ENCODE results near the gene PRDM7. TPM values are rescaled to one million over a fixed set of nuclear protein-coding genes. Genes with fewer than 3 reads are reported as not detected.
"Not testable (repeated sequence)": the region's sequence is repeated elsewhere in the genome, so short reads cannot be mapped to it uniquely, and the experiment has no call there.

Gene PRDM7
- not detected for total RNA-seq (ENCODE audit: unreplicated experiment)
- long read RNA-seq, result 0 reads

DNA sequence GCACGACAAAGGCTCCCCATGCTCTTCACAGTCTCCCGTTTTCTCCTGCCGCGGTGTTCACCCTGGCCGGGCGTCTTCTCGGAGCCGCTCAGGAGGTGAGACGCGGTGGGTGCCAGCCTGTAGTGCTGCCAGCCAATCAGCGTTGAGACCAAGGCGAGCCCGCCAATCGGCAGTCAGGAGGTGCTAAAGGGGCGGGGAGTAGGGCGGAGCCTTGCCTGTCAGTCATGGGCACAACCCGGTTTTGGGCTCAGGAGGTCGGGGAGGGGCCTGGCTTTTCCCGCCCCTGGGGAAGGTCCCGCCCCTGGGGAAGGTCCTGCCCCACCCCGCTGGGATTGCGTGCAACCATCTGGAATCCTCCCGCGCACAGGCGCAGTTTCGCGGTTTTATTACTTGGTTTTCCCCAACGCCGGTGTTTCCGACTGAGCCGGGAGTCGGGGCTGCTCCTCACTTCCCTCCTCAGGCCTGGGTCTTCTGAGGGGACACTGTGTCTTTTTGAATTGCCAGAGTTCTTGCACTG lies at the start of gene PRDM7:
PRDM7 (minus strand) TSS at position 92 of the 517 bp plus-strand sequence. CDS start 1,421 bp downstream, outside the sequence.
- H3K9me3 Mint-ChIP-seq (ENCODE audit: unreplicated experiment), result no peaks in the 10 kb centered on the region
- TF ChIP-seq, protein P1, sequence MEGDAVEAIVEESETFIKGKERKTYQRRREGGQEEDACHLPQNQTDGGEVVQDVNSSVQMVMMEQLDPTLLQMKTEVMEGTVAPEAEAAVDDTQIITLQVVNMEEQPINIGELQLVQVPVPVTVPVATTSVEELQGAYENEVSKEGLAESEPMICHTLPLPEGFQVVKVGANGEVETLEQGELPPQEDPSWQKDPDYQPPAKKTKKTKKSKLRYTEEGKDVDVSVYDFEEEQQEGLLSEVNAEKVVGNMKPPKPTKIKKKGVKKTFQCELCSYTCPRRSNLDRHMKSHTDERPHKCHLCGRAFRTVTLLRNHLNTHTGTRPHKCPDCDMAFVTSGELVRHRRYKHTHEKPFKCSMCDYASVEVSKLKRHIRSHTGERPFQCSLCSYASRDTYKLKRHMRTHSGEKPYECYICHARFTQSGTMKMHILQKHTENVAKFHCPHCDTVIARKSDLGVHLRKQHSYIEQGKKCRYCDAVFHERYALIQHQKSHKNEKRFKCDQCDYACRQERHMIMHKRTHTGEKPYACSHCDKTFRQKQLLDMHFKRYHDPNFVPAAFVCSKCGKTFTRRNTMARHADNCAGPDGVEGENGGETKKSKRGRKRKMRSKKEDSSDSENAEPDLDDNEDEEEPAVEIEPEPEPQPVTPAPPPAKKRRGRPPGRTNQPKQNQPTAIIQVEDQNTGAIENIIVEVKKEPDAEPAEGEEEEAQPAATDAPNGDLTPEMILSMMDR (IDR thresholded peaks at IDR 0.05; ENCODE audit: unreplicated experiment), result no peak
- peaks cover 16% of the 10 kb centered on the region for H3K27me3 Mint-ChIP-seq (ENCODE audit: unreplicated experiment)
- peak; percentile 97 for DNase-seq (ENCODE audit: low spot score)
- H3K27ac Mint-ChIP-seq (ENCODE audit: unreplicated experiment), result peak within 1 kb of the TSS; percentile 18
- peak within 1 kb of the TSS; percentile 83 for H3K4me3 Mint-ChIP-seq (ENCODE audit: unreplicated experiment)
- H3K4me1 Mint-ChIP-seq (ENCODE audit: unreplicated experiment), result peaks cover 11% of the 10 kb centered on the region
- no peaks in the 10 kb centered on the region for H3K36me3 Mint-ChIP-seq (ENCODE audit: low read depth, unreplicated experiment)

- not testable (repeated sequence) for H3K9me3 Mint-ChIP-seq (ENCODE audit: unreplicated experiment); H3K4me1 Mint-ChIP-seq (ENCODE audit: unreplicated experiment); DNase-seq (ENCODE audit: low spot score); H3K4me3 Mint-ChIP-seq (ENCODE audit: unreplicated experiment); H3K36me3 Mint-ChIP-seq (ENCODE audit: low read depth, unreplicated experiment); H3K27ac Mint-ChIP-seq (ENCODE audit: unreplicated experiment); H3K27me3 Mint-ChIP-seq (ENCODE audit: unreplicated experiment)
These were observed 44.7 kb upstream of the PRDM7 start for GRCh38 chr16:90121846-90122245.

GRCh38 chr16:90107617-90108016 lies 30.5 kb upstream of the PRDM7 start:
- not testable (repeated sequence) for H3K9me3 Mint-ChIP-seq (ENCODE audit: unreplicated experiment); H3K36me3 Mint-ChIP-seq (ENCODE audit: low read depth, unreplicated experiment); DNase-seq (ENCODE audit: low spot score); H3K4me1 Mint-ChIP-seq (ENCODE audit: unreplicated experiment); H3K4me3 Mint-ChIP-seq (ENCODE audit: unreplicated experiment); H3K27me3 Mint-ChIP-seq (ENCODE audit: unreplicated experiment); H3K27ac Mint-ChIP-seq (ENCODE audit: unreplicated experiment)

DNA sequence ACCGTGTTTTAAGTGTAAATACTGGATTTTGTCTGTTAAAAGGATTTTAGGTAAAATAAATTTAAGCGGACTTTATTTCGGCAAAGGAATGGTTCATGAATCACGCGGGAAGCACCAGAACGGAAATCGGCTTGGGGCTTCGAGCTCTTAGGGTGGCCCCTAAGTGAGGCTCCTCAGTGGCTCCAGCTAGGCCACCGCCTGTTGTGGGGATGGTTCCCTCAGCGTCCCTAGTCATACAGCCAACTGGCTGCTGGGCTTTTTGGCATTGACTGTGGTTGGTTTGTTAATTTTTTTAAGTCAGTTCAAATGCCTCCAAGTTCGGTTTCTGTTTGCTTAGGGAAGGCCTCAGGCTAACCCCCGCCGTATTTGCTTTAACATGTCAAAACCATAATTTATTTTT lies 29.9 kb upstream of the PRDM7 start:
- H3K4me3 Mint-ChIP-seq (ENCODE audit: unreplicated experiment); H3K27ac Mint-ChIP-seq (ENCODE audit: unreplicated experiment); H3K9me3 Mint-ChIP-seq (ENCODE audit: unreplicated experiment); H3K36me3 Mint-ChIP-seq (ENCODE audit: low read depth, unreplicated experiment); H3K4me1 Mint-ChIP-seq (ENCODE audit: unreplicated experiment); DNase-seq (ENCODE audit: low spot score); H3K27me3 Mint-ChIP-seq (ENCODE audit: unreplicated experiment): not testable (repeated sequence)

DNA sequence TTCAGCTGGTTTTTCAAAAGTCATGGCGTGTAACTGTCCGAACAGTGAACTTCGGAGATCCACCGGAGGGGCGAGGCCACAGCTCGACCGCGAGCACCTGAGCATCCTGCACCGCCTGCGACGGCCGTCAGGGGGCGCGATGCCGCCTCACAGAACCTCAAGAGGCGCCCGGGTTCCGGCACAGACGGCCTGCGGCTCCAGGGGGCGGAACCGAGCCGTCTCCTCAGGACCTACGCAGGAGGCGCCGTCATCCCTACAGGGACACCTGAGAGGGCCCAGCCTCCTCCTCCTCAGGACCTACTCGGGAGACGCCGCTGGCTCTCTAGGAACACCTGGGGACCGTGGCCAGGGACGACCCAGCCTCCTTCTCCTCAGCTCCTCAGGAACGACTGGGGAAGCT lies 29.1 kb upstream of the PRDM7 start:
- TF ChIP-seq, protein P1 (IDR thresholded peaks at IDR 0.05; ENCODE audit: unreplicated experiment), result peak; percentile 71
- not testable (repeated sequence) for H3K27ac Mint-ChIP-seq (ENCODE audit: unreplicated experiment); H3K4me1 Mint-ChIP-seq (ENCODE audit: unreplicated experiment); H3K36me3 Mint-ChIP-seq (ENCODE audit: low read depth, unreplicated experiment); H3K4me3 Mint-ChIP-seq (ENCODE audit: unreplicated experiment); H3K9me3 Mint-ChIP-seq (ENCODE audit: unreplicated experiment); H3K27me3 Mint-ChIP-seq (ENCODE audit: unreplicated experiment)
- peak; percentile 68 for DNase-seq (ENCODE audit: low spot score)

DNA sequence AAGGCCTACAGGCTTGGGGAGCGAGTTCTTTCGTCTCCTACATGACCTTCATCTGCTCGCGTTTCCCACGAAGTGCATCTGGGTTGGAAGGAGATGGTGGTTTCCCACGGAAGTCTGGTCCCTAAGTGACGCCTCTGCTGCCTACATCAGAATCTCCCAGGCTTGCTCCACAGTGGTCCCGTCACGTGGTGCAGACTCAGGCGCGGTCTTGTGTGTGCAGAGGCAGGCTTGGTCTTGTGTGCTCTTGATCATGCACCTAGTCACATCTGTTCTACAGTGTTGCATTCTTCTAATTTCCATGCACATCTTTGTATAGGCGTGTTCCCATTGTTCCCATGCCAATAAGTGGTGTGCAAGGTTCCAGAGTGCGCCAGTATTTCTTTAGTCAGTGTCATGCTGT lies 27.6 kb upstream of the PRDM7 start:
- H3K27ac Mint-ChIP-seq (ENCODE audit: unreplicated experiment); H3K9me3 Mint-ChIP-seq (ENCODE audit: unreplicated experiment); H3K4me1 Mint-ChIP-seq (ENCODE audit: unreplicated experiment); H3K4me3 Mint-ChIP-seq (ENCODE audit: unreplicated experiment); H3K27me3 Mint-ChIP-seq (ENCODE audit: unreplicated experiment); DNase-seq (ENCODE audit: low spot score); H3K36me3 Mint-ChIP-seq (ENCODE audit: low read depth, unreplicated experiment): not testable (repeated sequence)

GRCh38 chr16:90102086-90102884 lies 25.2 kb upstream of the PRDM7 start:
- H3K36me3 Mint-ChIP-seq (ENCODE audit: low read depth, unreplicated experiment); H3K4me3 Mint-ChIP-seq (ENCODE audit: unreplicated experiment); DNase-seq (ENCODE audit: low spot score); H3K4me1 Mint-ChIP-seq (ENCODE audit: unreplicated experiment); H3K27ac Mint-ChIP-seq (ENCODE audit: unreplicated experiment); H3K9me3 Mint-ChIP-seq (ENCODE audit: unreplicated experiment); H3K27me3 Mint-ChIP-seq (ENCODE audit: unreplicated experiment): not testable (repeated sequence)

GRCh38 chr16:90101332-90101731 lies 24.2 kb upstream of the PRDM7 start:
- H3K27me3 Mint-ChIP-seq (ENCODE audit: unreplicated experiment); H3K9me3 Mint-ChIP-seq (ENCODE audit: unreplicated experiment); H3K36me3 Mint-ChIP-seq (ENCODE audit: low read depth, unreplicated experiment); H3K4me3 Mint-ChIP-seq (ENCODE audit: unreplicated experiment); DNase-seq (ENCODE audit: low spot score); H3K27ac Mint-ChIP-seq (ENCODE audit: unreplicated experiment); H3K4me1 Mint-ChIP-seq (ENCODE audit: unreplicated experiment): not testable (repeated sequence)

DNA sequence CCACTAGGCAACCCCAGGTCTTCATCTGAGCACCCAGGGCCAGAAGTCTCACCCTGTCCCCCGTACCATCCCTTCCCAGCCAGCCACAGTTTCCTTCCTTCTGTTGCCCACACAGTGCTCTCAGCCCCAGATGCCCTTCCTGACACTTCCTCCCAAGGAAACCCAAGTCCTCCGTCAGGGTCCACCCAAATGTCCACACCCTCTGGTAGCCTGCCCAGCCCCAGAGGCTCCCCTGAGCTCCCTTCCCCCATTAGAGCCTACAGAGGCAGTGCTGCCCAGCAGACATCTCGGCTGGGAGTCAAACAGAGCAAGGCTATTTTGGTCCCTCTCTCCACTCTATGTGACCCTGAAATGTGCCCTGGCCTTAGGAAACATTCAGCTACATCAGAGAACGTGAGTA lies 23.7 kb upstream of the PRDM7 start:
- H3K9me3 Mint-ChIP-seq (ENCODE audit: unreplicated experiment); H3K27me3 Mint-ChIP-seq (ENCODE audit: unreplicated experiment); H3K27ac Mint-ChIP-seq (ENCODE audit: unreplicated experiment); DNase-seq (ENCODE audit: low spot score); H3K4me1 Mint-ChIP-seq (ENCODE audit: unreplicated experiment); H3K4me3 Mint-ChIP-seq (ENCODE audit: unreplicated experiment); H3K36me3 Mint-ChIP-seq (ENCODE audit: low read depth, unreplicated experiment): not testable (repeated sequence)

DNA sequence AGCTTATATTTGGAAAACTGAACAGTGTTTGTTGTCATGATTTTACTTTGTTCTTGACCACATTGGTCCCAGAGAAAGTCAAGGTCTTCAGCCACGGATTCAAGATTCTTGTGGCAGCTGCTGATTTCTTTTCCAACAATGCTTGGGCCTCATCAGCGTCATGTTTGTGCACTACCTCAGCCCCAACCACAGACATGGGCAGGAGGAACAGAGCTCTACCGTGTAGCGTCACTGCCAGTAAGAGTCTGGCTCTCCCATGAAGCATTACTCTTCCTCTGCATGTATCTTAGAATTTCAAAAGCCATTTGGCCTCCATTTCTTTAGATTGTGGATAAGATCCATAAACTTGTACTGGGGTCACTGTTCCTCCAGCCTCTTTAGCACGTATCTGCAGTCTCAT lies 23.1 kb upstream of the PRDM7 start:
- H3K27me3 Mint-ChIP-seq (ENCODE audit: unreplicated experiment); DNase-seq (ENCODE audit: low spot score); H3K27ac Mint-ChIP-seq (ENCODE audit: unreplicated experiment); H3K36me3 Mint-ChIP-seq (ENCODE audit: low read depth, unreplicated experiment); H3K9me3 Mint-ChIP-seq (ENCODE audit: unreplicated experiment); H3K4me1 Mint-ChIP-seq (ENCODE audit: unreplicated experiment); H3K4me3 Mint-ChIP-seq (ENCODE audit: unreplicated experiment): not testable (repeated sequence)
